Kidney epithelial cell (primary cell): ENCODE measurements around the gene PTTG1IP. TPM values are rescaled to one million over a fixed set of nuclear protein-coding genes. Genes with fewer than 3 reads are reported as not detected.

Experiments
- DNase-seq: peaks from one replicate; pipeline ENCODE4 v3.0.0-alpha.2; 2010; ENCODE audit warnings: low read depth
- H3K27me3 ChIP-seq: 2 replicates; pipeline ENCODE4 v1.6.0; 2011; ENCODE audit warnings: low read length; ENCODE audit not compliant: control insufficient read depth, insufficient read depth
- H3K36me3 ChIP-seq: 2 replicates; pipeline ENCODE4 v1.5.1; 2011; ENCODE audit warnings: low read length; ENCODE audit not compliant: control insufficient read depth, insufficient read depth
- H3K4me3 ChIP-seq: 2 replicates; pipeline ENCODE4 v1.5.1; 2011; ENCODE audit warnings: low read depth, mild to moderate bottlenecking, control low read depth, low read length
- CTCF ChIP-seq: IDR thresholded peaks from 2 replicates; pipeline ENCODE4 v1.5.1; 2011; ENCODE audit warnings: mild to moderate bottlenecking, moderate library complexity, low read length, control low read depth, inconsistent platforms; ENCODE audit not compliant: insufficient read depth, poor library complexity, severe bottlenecking
- total RNA-seq: library from RNA; depleted of rRNA; stranded (reverse); fragments of >200 nt; gene quantifications from 2 replicates; pipeline ENCODE4 v1.2.3, GENCODE V29; 2015

The PTTG1IP gene
- total RNA-seq, result 538 and 561 TPM in 2 replicates

- peak; percentile 71 for DNase-seq
- no peaks in the 10 kb centered on the region for H3K36me3 ChIP-seq
- H3K4me3 ChIP-seq, result peak within 1 kb of the TSS; percentile 80
- H3K27me3 ChIP-seq, result no peaks in the 10 kb centered on the region
- TF ChIP-seq CTCF, result no peak
Observed at GRCh38 chr21:44873356-44874239, at the start of gene PTTG1IP. Gene PTTG1IP (minus strand): TSS chr21:44873690. CDS start chr21:44873616, 74 bp downstream.

- no peaks in the 10 kb centered on the region for H3K36me3 ChIP-seq
- peaks cover 15% of the 10 kb centered on the region for H3K27me3 ChIP-seq
- H3K4me3 ChIP-seq, result no peak overlapping the region
- DNase-seq, result no peak
- no peak for TF ChIP-seq CTCF
Observed at GRCh38 chr21:44921928-44922327, 48.4 kb upstream of the PTTG1IP start.

- H3K36me3 ChIP-seq, result no peaks in the 10 kb centered on the region
- peaks cover 15% of the 10 kb centered on the region for H3K27me3 ChIP-seq
- no peak within 1 kb of the TSS for H3K4me3 ChIP-seq
- no peak for TF ChIP-seq CTCF
- DNase-seq, result no peak
Observed at GRCh38 chr21:44920694-44921604, 47.5 kb upstream of the PTTG1IP start, which contains the start of gene ITGB2. Gene ITGB2 (minus strand): TSS chr21:44920899. CDS start chr21:44910782, 10,117 bp downstream.

GRCh38 chr21:44919913-44920693 lies 46.6 kb upstream of the PTTG1IP start:
- no peak overlapping the region for H3K4me3 ChIP-seq
- TF ChIP-seq CTCF, result no peak
- H3K27me3 ChIP-seq, result peaks cover 15% of the 10 kb centered on the region
- DNase-seq, result no peak
- no peaks in the 10 kb centered on the region for H3K36me3 ChIP-seq

GRCh38 chr21:44919111-44919912 lies 45.8 kb upstream of the PTTG1IP start:
- H3K36me3 ChIP-seq, result no peaks in the 10 kb centered on the region
- TF ChIP-seq CTCF, result no peak
- no peak for DNase-seq
- no peak overlapping the region for H3K4me3 ChIP-seq
- H3K27me3 ChIP-seq, result peaks cover 15% of the 10 kb centered on the region
